Measurements from ENCODE around the gene MMP14. TPM values are rescaled to one million over a fixed set of nuclear protein-coding genes. Genes with fewer than 3 reads are reported as not detected.

Gene MMP14
- total and polyA plus RNA-seq, 9 of the 15 experiments (the other 6 are each of a cell fraction or from before 2014, with no cell fraction given): 0.36 to 5.8 (median 1.3) TPM; not detected in 2

DNA sequence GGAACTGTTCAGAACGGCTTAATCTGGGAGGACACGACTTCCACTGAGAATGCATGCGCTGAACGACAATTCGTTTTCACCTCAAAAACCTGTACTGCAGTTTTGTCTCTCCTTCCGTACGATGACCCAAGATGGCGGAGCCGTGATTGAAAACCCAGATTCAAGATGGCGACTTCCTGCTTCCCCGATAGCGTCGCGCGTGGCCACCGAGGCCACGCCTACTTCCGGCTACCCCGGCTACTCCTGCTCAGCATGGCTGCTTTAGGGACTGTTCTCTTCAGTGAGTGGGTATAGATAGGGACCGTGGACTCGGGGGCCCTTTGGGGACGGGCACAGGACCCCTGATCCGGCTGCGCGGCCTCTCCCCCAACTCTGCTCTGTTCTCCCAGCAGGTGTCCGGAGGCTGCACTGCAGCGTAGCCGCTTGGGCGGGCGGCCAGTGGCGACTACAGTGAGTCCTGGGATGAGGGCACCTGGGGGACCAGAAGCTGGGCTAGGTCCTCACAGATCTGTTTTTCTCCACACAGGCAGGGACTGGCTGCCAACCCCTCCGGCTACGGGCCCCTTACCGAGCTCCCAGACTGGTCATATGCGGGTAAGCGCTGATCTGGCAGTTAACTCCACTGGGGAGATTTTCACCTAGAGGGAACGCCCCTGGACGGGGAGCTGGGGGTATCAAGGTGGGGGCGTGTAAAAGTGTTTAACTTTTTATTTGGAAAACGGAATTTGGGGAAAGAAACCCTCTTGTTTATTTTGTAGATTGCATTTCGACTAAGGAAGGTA, 6.5 kb upstream of the MMP14 start, which contains the start of gene MRPL52 (continued):
- TF ChIP-seq, protein P1, sequence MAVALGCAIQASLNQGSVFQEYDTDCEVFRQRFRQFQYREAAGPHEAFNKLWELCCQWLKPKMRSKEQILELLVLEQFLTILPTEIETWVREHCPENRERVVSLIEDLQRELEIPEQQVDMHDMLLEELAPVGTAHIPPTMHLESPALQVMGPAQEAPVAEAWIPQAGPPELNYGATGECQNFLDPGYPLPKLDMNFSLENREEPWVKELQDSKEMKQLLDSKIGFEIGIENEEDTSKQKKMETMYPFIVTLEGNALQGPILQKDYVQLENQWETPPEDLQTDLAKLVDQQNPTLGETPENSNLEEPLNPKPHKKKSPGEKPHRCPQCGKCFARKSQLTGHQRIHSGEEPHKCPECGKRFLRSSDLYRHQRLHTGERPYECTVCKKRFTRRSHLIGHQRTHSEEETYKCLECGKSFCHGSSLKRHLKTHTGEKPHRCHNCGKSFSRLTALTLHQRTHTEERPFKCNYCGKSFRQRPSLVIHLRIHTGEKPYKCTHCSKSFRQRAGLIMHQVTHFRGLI (CRISPR knock-in tag; IDR thresholded peaks at IDR 0.05): no peak
- TF ChIP-seq GTF2A2 (tag; IDR thresholded peaks at IDR 0.05): no peak
- TF ChIP-seq SIRT6 (IDR thresholded peaks at IDR 0.05; ENCODE audit: low read depth, low read length): no peak
- TF ChIP-seq TAF1 (IDR thresholded peaks at IDR 0.05; ENCODE audit: control insufficient read depth, extremely low read depth, insufficient read depth, low read length, severe bottlenecking): peak; percentile 92
- no peak for TF ChIP-seq ZNF445 (CRISPR knock-in tag; IDR thresholded peaks at IDR 0.05; ENCODE audit: low read depth)
- TF ChIP-seq ZNF146 (CRISPR knock-in tag; IDR thresholded peaks at IDR 0.05; ENCODE audit: unreplicated experiment): no peak
- TF ChIP-seq GTF2F1 (IDR thresholded peaks at IDR 0.05; ENCODE audit: low read depth, low read length): no peak
- TF ChIP-seq, protein P2, sequence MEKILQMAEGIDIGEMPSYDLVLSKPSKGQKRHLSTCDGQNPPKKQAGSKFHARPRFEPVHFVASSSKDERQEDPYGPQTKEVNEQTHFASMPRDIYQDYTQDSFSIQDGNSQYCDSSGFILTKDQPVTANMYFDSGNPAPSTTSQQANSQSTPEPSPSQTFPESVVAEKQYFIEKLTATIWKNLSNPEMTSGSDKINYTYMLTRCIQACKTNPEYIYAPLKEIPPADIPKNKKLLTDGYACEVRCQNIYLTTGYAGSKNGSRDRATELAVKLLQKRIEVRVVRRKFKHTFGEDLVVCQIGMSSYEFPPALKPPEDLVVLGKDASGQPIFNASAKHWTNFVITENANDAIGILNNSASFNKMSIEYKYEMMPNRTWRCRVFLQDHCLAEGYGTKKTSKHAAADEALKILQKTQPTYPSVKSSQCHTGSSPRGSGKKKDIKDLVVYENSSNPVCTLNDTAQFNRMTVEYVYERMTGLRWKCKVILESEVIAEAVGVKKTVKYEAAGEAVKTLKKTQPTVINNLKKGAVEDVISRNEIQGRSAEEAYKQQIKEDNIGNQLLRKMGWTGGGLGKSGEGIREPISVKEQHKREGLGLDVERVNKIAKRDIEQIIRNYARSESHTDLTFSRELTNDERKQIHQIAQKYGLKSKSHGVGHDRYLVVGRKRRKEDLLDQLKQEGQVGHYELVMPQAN (IDR thresholded peaks at IDR 0.05; ENCODE audit: borderline replicate concordance): peak; percentile 77
- TF ChIP-seq CCNT2 (IDR thresholded peaks at IDR 0.05; ENCODE audit: borderline replicate concordance, extremely low read depth, insufficient read length, low read depth, low read length): no peak
- TF ChIP-seq PTBP1 (IDR thresholded peaks at IDR 0.05; ENCODE audit: low read depth, low read length): no peak
- TF ChIP-seq, protein P3, sequence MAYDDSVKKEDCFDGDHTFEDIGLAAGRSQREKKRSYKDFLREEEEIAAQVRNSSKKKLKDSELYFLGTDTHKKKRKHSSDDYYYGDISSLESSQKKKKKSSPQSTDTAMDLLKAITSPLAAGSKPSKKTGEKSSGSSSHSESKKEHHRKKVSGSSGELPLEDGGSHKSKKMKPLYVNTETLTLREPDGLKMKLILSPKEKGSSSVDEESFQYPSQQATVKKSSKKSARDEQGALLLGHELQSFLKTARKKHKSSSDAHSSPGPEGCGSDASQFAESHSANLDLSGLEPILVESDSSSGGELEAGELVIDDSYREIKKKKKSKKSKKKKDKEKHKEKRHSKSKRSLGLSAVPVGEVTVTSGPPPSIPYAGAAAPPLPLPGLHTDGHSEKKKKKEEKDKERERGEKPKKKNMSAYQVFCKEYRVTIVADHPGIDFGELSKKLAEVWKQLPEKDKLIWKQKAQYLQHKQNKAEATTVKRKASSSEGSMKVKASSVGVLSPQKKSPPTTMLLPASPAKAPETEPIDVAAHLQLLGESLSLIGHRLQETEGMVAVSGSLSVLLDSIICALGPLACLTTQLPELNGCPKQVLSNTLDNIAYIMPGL (CRISPR knock-in tag; IDR thresholded peaks at IDR 0.05): no peak
- peak; percentile 95 for TF ChIP-seq MYC (IDR thresholded peaks at IDR 0.05; ENCODE audit: low read depth, low read length)
- peak; percentile 82; the same call in 1 of the 2 replicates for TF ChIP-seq MYC (CRISPR knock-in tag; IDR thresholded peaks at IDR 0.05; ENCODE audit: borderline replicate concordance, low read depth)
- TF ChIP-seq ZNF444 (CRISPR knock-in tag; IDR thresholded peaks at IDR 0.05): no peak
- no peak for TF ChIP-seq CC2D1A (IDR thresholded peaks at IDR 0.05)
- no peak for TF ChIP-seq BMI1 (IDR thresholded peaks at IDR 0.05; ENCODE audit: low read length)
- TF ChIP-seq ZNF24 (IDR thresholded peaks at IDR 0.05): no peak
- peak; percentile 59; the same call in 1 of the 2 replicates for TF ChIP-seq ZNF12 (CRISPR knock-in tag; IDR thresholded peaks at IDR 0.05)
- TF ChIP-seq MXI1 (IDR thresholded peaks at IDR 0.05; ENCODE audit: low read depth, low read length): peak; percentile 39; the same call in 1 of the 2 replicates
- peak; percentile 88 for TF ChIP-seq ZNF175 (CRISPR knock-in tag; IDR thresholded peaks at IDR 0.05; ENCODE audit: low read depth)
- TF ChIP-seq, protein P4, sequence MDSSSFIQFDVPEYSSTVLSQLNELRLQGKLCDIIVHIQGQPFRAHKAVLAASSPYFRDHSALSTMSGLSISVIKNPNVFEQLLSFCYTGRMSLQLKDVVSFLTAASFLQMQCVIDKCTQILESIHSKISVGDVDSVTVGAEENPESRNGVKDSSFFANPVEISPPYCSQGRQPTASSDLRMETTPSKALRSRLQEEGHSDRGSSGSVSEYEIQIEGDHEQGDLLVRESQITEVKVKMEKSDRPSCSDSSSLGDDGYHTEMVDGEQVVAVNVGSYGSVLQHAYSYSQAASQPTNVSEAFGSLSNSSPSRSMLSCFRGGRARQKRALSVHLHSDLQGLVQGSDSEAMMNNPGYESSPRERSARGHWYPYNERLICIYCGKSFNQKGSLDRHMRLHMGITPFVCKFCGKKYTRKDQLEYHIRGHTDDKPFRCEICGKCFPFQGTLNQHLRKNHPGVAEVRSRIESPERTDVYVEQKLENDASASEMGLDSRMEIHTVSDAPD (CRISPR knock-in tag; IDR thresholded peaks at IDR 0.05): no peak
- TF ChIP-seq TARDBP (IDR thresholded peaks at IDR 0.05): no peak

Data from K562 (cell line).